Stimulated activated CD8-positive, alpha-beta memory T cell treated with anti-CD3 and anti-CD28 coated beads, Interleukin-15, amount 100 ng/mL, for 48 hours (primary cell): Measurements from ENCODE around the gene ARHGAP23.

Experiments
- DNase-seq, 2 donors: peaks; one replicate each; pipeline ENCODE4 v3.0.0-alpha.2; 2020; ENCODE audit warnings: low read depth in 2 of 2

The ARHGAP23 gene

DNA sequence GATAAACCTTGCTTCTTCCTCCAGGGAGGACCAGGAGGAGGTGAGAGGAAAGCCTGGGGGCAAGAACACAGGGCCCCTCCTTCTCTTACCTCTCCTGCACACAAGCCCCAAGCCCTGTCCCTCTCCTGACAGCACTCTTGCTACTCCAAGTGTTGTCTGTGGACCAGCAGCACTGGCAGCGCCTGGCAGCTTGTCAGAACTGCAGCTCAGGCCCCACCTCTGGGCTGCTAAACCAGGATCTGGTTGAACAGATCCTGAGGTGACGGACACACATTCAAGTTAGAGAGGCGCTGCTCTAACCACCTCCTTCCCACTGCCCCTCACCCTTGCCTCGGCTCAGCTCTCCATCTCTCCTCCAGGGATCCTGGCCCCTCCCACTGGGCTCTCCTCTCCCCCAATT is 121.0 kb downstream of the ARHGAP23 start:
- no peak for DNase-seq

DNA sequence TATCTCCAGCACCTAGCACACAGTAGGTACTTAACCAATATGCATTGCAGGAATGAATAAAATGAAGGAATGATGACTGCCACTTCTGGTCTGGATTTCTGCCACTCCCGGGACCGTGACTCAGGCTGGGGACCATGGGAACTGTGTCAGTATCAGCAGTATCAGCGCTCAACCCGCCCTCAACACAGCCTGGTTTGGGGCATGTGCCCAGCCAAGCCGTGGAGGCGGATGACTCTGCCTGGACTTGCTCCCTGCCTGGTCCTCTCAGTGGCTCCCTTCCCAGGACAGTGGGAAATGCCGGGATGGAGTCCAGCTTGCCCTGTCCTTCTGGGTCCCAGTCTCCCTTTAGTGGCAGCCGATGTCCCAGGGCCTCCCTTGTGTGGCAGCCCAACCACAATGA is 122.4 kb downstream of the ARHGAP23 start:
- no peak for DNase-seq

DNA sequence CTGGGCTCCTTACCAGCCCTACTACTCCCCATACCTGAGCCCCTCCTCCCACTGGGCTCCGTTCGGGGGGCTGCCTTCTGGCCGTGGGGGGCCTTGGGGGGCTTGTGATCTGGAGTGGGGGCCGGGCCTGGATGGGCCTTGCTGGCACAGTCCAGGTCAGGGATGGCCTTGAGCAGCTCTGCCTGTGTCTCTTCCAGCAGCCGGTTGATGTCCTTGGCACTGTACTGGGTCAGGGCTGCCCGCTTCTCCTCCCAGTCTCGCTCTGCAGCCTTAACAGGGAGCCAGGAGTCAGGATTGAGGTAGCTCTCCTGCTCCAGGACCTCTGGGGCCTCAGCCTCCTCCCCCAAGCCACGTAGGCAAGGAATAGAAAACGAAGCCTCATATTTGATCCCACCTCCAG is 122.9 kb downstream of the ARHGAP23 start:
- DNase-seq, result no peak

DNA sequence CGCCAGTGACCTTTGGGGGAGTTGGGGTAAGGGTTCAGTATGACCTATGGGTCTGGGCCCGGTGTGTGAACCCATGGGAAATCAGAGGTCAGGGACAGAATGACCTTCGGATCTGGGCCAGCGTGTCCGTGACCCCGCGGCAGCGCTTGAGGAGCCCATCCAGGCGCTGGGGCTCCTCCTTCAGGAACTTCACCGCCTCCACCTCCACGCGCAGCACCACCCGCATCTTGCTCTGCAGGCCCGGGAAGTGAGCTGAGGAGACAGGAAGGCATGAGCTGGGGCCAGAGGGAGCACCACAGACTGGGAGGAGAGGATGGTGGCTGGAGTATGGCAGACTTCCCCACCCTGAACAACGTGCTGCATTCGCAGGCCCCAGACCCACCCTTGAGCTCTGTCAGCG is 124.1 kb downstream of the ARHGAP23 start:
- no peak for DNase-seq

DNA sequence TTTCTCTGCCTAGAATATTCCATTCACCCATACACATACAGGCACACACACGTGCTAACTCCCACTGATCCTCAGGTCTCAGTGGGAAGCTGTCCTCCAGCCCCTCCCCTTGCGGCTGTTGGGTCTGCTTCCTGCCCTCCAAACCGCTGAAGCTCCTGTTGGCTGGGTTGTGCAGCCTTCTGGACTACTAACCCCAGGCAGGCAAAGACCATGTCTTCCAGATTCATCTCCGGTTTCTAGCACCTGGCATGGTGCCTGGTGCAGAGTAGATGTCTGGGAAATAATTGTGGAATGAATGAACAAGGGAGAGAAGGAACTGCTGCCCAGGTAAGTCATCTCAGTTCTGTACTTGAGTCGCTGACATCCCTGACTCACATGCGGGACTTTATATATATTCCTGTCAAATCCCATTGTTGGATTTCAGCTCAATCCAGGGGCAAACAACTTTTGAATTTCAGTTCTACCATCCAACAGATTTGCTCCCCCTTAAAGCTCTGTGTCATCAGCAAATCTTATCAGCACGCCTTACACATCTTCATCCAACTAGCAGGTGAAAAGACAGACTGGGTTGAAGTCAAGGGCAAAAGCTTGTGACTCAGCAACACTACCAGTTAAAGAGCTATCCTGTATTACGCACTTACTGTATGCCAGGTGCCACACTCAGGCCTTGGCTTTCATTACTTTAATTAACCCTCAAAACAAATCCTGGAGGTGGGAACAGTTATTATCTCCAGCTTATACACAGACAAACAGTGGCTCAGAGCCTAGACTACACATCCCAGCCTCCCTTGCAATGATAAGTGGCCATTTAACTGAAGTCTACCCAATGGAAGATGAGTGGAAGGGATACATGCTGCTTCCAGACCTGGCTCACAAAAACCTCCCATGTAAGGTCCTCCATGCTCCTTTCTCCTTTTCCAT is 126.4 kb downstream of the ARHGAP23 start:
- no peak for DNase-seq

DNA sequence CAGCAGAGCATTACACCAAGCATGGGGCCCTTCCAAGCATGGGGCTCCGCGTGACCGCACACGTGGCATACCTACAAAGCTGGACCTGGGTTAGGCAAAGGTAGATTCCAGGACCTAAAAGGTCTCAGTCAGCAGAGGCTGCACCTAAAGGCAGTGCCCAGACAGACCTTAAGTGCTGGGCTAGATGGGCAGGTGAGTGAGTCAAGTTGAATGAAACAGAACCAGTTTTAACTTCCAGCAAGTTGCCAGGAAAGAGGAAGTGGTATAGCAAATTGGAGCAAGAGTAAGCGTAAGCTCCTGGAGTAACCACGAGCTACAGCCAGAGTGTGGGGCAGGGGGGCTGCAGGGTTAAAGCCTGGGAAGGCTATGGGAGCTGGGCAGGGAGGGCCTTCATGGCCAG is 128.0 kb downstream of the ARHGAP23 start:
- DNase-seq, result no peak

DNA sequence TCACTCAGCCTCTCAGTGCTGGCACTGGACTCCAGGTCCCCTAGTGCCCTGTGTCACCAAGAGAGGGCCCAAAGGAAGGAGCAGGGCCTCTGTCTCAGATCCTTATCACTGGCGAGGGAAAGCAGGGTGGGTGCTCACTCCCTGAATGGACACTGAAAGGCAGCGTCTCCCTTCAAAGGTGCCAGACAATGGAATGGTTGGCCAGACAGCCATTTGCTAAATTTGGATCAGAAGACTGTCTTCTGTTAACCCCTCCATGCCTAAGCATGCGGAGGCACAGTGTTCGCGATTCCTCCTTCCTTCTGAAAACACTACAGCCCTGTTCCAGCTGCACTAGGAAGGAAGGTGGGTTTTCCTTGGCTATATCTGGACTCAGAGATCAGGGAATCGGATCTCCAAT is 129.1 kb downstream of the ARHGAP23 start:
- no peak for DNase-seq

DNA sequence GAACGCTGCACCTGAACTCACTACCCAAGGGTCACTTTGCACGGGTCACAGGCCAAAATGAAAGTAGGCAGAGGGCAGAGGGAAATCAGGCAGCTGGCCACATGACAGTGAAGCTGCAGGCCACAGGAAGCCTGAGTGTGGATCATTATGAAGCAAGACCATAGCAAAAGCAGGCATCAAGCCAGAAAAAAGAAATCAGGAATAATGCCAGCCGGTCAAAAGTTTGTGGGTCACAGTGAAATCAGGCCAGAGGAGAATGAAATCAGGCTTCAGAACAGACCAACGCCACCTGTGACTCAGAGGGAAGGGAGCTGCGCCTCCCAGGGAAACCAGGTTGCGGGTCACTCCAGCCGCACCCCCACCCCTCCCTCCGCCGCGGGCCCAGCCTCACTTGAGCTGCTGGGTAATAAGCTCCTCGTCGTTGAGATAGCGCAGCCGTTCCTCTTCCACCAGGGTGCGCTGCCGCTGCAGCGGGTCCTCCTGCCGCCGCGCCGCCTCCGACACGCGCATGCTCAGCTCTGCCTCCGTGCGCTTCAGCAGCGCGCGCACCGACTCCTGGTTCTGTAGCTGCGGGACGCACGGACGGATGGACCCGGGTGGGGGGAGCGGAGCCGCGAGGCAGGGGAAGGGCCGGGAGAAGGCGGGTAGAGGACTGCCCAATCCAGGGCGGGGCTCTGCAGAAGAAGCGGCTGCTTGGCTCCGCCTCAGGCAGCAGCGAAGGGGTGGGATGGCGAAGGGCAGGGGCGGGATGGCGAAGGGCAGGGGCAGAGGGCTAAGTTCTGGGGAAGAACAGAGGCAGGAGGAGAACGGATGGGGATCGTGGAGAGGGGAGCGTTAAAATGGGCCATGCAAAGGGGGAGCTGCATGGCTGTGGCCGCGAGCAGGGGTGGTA is 129.8 kb downstream of the ARHGAP23 start:
- DNase-seq, result peak; percentile 84 to 86

DNA sequence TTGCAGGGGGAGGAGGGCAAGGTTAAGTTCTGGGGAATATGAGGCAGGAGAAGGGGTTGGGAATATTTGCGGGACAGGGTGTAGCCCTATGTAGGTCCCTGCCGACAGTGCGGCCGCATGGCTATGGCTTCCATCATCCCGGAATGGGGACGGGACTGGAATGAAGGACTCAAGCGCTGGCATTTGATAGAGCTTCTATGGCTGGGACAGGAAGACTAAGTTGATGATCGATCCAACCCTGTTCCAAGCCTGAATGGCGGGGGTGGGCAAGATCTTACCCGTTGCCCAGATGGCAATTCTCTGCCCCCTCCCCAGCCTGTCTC is 130.4 kb downstream of the ARHGAP23 start:
- DNase-seq, result no peak

DNA sequence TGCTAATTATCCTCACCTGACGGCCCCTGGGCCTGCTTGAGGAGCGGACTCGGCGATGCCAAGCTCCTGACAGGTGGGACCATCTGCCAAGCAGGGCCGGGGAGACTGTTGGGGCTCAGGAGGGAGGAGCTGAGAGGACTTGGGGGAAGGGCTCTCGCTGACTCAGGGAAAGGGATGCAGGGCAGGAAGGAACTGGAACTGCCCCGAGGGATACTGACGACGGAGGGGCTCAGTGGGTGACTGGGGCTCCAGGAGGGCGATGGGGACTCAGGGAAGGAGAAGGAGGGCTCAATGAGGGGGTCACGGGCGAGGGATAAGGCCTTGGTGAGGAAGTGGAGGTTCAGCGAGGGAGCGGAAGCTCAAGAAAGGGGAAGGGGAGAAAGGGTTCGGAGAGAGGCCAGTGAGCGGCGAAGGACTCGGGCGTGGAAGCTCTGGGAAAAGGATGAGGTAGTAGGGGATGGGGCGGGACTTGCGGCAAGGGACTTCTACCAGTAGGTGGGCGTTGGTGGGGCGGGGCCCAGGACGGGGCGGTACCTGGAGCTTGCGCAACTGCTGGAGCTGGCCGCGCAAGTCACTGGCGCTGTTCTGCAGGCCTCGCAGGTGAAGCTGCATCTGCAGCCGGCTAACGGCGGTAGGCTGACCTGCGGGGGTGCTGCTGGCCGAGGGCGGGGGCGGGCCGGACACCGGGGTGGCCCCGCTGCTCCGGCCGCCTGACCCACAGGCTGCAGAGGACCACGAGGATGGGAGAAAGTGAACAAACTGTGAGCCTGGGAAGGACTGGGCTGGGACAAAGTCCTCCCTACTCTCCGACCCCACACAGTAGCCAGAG is 131.0 kb downstream of the ARHGAP23 start:
- DNase-seq, result peak; percentile 81 to 86

DNA sequence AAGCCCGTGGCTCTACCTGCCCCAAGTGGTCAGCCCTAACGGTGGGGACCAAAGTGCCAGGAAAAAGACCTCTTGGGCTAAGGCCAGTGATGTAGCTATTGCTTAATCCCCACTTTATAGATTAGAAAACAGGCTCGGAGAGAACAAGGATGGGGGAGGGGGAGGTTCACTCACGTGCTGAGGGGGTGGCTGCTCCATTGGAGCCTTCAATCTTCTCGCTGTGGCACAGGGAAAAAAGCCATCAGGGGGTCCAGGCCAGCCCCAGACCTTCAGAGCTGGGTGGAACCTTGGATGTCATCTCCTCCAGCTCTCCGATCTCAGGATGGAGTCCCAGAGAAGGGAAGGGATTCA is 131.6 kb downstream of the ARHGAP23 start:
- no peak for DNase-seq

DNA sequence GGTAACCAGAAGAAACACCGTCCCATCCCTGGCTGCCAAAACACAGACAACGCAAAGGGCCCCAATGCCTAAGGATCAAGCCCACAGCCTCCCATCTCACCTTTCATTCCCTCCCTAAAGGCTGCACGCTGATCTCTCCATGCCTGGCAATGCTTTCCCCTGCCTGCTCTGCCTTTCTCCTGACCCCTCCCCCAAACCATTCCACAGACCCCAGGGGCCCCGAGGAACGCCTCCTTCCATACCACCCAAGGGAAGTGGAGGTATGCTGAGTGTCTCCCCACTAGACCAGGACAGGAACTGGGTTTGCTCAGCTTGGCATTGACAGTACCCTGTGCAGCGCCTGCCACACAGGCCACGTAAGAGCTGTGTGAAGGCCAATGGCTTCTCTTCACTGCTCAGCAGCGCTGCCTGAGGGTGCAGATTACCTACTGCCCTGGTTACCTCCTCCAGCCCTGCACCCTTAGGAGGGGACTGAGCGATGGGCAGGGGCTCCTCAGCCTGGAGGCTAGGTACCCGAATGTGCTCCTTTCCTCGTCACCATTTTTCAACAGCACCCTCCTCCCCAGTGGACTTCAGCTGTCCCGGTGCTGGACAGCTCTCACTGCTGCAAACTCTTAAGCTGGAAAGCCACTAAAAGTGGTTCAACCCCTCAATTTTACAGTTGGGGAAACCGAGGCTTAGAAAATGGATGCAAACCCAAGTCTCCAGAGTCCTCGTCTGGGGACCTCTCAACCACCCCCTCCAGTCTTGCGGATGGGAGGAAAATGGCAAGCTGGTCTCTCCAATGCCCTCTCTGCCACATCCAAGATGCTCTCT is 132.4 kb downstream of the ARHGAP23 start:
- DNase-seq, result no peak

DNA sequence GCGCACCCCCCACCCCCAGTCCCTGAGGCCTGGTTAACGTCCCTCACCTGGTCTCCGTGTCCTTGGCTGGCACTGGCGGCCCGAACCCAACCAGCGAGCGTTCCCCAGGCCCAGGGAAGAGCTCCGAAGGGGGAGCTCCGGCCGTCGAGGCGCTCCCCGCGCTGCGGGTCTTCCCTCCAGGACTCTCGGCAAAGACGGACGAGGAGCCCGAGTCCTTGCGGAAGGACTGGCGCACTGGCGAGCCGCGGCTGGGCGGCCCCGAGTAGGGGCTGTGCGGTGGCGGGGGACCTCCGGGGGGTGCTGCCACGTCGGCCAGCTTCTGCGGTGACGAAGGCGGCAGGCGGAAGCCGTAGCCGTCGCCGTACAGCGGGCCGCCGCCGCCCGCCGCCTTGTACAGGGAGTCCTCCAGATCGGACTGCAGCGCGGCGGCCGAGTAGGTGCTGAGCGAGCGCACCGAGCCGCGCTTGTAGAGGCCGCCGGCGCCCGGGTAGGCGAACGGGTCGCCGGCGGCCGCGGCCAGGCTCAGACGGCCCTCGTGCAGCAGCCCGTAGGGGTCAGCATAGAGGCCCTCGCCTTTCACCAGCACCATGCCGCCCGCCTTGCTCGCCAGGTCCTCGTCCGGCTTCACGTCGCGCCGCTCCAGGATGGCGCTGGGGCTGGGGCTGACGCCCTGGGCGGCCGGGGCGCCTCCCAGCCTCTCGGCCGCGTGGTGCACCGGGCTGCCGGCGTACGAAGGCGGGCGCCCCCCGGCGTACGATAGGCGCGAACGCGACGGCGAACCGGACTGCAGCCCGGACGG is 133.4 kb downstream of the ARHGAP23 start:
- DNase-seq, result no peak
